ENCODE measurements around the gene GPRIN2.
"Not testable (repeated sequence)": the region's sequence is repeated elsewhere in the genome, so short reads cannot be mapped to it uniquely, and the experiment has no call there.

Gene GPRIN2

DNA sequence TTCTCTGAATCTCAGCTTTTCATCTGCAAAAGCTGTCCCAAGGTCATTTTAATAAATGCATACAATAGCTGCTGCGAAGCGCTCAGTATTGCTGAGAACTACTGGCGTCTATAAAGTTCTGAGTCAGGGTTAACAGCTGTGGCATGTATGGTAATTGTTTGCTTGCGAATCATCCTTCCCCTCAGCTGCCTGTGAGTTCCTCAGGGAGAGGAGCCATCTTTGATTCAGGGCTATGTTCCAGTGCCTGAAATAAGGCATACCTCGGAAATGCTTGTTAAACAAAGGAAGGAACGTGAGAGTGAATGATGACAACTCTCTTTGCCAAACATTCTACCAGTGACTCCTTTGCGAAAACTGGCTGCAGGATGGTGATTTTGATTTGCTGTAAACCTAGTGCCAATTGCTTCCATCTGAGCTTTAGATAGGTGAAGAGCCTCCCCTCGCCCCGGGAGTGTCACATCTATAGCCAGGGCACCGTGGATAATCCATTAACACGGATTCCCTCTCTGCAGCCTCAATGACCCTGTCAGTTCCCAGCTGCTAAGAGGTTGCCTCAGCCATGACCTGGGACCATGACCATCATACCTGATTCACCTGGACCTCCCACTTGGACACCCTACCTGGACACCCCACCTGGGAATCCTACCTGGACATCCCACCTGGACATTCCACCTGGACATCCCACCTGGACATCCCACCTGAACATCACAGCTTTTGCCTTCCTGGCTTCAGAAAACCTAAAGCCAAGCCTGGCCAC, 39.6 kb downstream of the GPRIN2 start:
- no peak for DNase-seq

DNA sequence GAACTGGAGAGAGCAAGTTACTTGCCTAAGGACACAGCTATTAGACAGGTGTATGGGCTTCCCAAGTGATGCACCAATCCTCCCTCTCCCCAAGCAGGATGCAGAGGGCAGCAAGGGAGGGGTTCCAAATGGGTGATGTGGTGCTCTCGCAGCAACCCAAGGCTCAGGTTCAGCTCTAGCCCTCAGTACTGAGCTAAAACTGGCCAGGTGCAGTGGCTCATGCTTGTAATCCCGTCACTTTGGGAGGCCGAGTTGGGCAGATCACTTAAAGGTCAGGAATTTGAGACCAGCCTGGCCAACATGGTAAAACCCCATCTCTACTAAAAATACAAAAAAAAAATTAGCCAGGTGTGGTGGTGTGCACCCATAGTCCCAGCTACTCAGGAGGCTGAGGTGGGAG, 40.7 kb downstream of the GPRIN2 start:
- no peak for DNase-seq

DNA sequence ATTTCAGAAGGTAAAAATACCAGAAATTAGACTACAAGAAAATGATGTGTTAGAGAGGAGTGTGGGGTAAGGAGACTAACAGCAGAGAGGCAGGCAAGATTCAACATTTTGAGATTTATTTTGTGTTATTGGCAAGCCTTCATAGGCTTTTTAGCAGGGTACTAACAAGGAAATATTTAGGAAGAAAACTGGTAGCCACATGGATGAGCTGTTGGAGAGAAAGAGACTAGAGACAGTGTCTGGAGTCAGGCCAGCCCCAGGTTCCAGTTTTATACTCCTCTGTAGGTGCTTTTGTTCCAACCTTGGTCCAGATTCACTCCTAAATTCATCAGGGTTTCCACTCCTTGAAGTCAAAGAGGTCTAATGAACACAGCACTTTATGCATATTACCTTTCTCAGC, 41.1 kb downstream of the GPRIN2 start:
- DNase-seq = no peak

DNA sequence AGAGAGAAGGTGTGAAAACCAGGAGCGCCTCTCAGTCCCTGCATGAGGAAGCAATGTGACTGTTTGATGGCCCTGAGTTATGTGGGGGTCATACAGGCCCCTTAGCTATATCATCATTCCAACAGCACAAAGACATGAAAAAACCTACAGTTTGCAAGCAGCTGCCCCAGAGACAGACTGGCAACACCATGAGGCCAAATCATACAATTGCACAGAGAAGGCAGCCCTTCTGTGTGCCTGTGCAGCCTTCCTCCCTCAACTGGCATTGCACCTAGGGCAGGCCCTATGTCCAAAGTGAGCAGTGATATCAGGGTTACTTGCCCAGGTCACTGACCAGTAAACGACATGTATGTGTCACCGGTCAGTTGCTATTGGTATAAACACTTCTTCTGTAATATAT, 41.6 kb downstream of the GPRIN2 start:
- DNase-seq = no peak

DNA sequence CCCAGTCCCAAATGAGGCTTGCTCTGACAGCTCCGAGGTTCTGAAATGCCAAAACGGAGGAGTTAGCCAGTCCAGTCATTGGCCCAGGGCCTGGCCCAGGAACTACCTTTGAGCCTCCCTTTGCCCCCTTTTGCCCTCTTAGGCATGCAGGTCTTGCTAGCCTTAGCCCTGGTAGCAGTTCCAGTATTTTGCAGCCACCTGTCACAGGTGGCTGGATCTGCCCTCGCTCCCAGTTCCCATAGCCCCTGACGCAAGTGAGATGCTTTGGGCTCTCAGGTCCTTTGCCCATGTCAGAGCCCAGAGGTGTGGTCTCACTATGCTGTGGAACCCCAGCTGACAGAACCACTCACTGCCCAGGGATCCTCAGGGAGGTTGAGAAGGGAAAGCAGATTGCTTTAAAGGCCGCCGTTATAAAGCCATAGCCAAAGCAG, 42.0 kb downstream of the GPRIN2 start:
- no peak for DNase-seq

DNA sequence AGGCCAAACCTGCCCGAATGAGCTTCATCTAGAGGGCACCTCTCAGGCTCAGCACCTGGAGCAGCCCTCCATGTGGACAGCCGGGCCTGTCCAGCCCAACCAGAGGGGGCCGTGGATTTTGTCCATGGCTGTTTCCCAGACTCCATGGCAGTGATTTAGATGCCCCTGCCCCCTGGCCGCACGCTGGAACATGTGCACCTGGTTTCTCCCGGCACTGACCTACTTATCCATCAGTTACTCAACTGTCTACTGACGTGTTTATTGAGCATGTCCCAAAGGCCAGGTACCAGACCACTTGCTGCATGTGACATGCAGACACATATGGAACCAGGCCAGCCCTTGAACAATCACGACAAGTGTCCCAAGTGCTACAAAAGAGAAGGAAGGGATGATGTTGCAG, 43.1 kb downstream of the GPRIN2 start:
- DNase-seq = not testable (repeated sequence)

DNA sequence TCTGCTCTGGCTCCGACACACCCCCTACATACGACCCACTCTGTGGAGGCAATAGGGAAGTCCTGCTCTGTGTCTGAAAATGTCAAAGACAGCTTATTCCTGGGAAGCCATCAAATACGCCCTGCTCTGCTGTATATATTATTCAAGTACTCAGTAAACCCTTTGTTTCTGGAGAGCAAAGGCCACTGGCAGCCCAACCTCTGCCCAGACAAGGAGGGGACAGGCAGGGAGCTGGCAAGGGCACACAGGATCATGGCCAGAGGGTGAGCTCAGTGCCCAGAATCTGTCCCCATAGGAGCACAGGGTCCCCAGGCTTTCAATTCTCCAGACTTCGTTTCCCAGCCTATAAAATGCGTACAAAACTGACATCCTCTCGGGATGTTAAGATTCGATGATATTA, 43.7 kb downstream of the GPRIN2 start:
- not testable (repeated sequence) for DNase-seq

DNA sequence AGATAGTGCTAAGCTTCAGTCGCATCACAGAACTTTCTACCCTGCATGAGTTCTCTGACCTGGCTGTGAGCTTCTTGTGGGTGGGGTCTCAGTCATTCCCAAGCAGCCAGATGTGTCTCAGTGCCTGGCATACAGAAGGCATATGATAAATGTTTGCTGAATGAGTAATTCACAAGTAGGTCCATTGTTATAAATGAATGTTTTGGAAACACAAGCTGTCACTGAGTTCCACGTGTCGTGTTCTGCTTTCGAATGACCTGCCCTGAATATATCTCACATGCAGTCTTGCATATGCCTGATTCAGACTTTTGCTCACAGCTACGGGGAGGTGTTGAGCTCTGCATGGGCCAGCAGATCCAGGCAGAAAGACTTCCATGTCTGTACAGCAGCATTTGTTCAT, 44.5 kb downstream of the GPRIN2 start:
- DNase-seq = not testable (repeated sequence)

All from NCI-H524 (cell line).